GM18909 (cell line): ENCODE measurements around the gene ZCCHC12.

Experiments used
- ATAC-seq: cut with Tn5 transposase; IDR thresholded peaks from one replicate; pipeline ENCODE4 v1.9.1; 2021; ENCODE audit warnings: mild to moderate bottlenecking; ENCODE audit not compliant: unreplicated experiment, poor library complexity

Gene ZCCHC12

DNA sequence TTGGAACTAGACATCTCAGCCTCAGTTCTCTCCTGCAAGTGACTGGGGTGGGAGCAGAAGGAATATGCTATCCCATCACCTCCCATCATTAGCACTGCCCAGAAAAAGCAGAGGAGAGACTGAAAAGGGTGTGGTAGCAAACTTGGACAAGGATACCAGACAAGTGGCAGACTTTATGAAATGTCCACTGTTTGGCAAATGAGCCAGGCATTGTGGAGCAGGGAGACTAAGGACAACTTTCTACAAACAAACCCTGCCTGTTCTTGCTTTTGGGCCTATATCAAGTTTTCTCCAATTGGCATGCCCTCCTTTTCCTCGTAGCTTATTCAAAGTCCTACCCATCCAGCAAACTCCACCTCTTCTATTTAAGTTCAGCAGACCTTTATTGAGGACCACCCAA, 41.6 kb downstream of the ZCCHC12 start:
- no peak for ATAC-seq

DNA sequence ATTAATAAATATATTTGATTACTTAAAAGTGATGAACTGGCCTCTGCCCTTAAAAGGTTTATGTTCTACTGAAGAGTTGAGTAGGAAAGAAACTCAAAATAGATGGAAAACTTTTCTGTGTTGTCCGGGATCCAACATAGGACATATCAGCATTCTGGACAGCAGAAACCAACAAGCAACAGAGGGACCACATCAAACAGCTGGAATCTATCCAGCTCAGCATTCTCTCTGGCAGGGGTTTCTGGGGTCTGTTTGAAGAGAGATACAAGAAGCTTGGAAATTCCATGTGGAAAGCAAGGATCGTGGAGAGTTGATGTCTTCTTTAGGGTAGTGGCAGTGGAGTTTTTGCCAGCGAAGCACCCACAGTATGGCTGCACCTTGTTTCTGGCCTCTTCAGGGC, 43.6 kb downstream of the ZCCHC12 start:
- no peak for ATAC-seq

DNA sequence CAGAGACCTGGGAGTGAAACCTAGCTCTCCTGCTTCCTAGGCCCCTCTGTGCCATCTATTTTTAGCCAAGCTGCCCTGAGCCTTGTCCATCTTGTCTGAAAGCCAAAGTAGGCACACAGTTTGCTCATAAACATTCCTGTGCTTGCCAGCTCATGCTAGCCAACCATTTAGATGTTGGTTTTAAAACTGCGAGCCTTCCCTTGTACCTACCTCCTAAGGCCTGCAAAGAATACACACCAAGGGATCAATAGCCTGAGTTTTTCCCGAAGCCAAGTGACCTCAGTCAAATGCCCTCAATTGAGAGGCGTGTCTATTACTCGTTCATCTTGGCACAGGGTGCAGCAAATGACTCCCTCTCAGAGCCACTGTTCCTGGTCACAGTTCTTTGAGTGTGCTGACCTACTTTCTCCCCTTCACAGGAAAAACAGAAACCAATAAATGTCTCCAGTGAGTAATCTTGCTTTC, 48.5 kb downstream of the ZCCHC12 start:
- ATAC-seq = no peak
